A673 (cell line): ENCODE measurements around the gene KIRREL3. TPM values are rescaled to one million over a fixed set of nuclear protein-coding genes. Genes with fewer than 3 reads are reported as not detected.

Source experiments
- BruUV-seq: library from RNA; stranded (reverse); fragments of 400-500 nt; replicated peaks from 2 replicates; lab custom pipeline; 2021; lab: Mats Ljungman, UMichigan
- CTCF ChIA-PET: fragments of 300-600 bp; sonication (Branson Sonifier 250); formaldehyde crosslinking; loops from one replicate; lab custom pipeline; 2022; ENCODE audit warnings: antibody characterized with exemption; lab: Charles Lee
- POLR2A ChIA-PET: fragments of 300-600 bp; sonication (Branson Sonifier 250); formaldehyde crosslinking; loops from one replicate; lab custom pipeline; 2022; ENCODE audit warnings: antibody characterized with exemption; ENCODE audit not compliant: low non-redundant PET; lab: Charles Lee
- DNase-seq: peaks from one replicate; pipeline ENCODE4 v3.0.0-alpha.2; 2015; ENCODE audit warnings: low spot score
- H3K27ac ChIP-seq: fragments of 200-600 bp; sonication (generic); 2 replicates; pipeline ENCODE4 v1.5.1; 2016; ENCODE audit warnings: mixed run types, low read depth, mild to moderate bottlenecking, mixed read lengths, antibody characterized with exemption, low read length; ENCODE audit not compliant: poor library complexity, severe bottlenecking
- H3K27me3 ChIP-seq: fragments of 200-600 bp; sonication (generic); replicated peaks from 2 replicates; pipeline ENCODE4 v1.6.1; 2017; ENCODE audit warnings: mixed run types, low read depth, mild to moderate bottlenecking, mixed read lengths, antibody characterized with exemption, low read length; ENCODE audit not compliant: insufficient read depth, poor library complexity
- H3K36me3 ChIP-seq: fragments of 200-600 bp; sonication (generic); 2 replicates; pipeline ENCODE4 v1.6.1; 2016; ENCODE audit warnings: mixed run types, mild to moderate bottlenecking, mixed read lengths, antibody characterized with exemption, low read length; ENCODE audit not compliant: insufficient read depth, poor library complexity, severe bottlenecking
- H3K4me1 ChIP-seq: fragments of 200-600 bp; sonication (generic); 2 replicates; pipeline ENCODE4 v1.6.1; 2017; ENCODE audit warnings: mixed run types, mild to moderate bottlenecking, mixed read lengths, antibody characterized with exemption, low read length; ENCODE audit not compliant: insufficient read depth, poor library complexity, severe bottlenecking
- H3K4me3 ChIP-seq: fragments of 200-600 bp; sonication (generic); 2 replicates; pipeline ENCODE4 v1.5.1; 2016; ENCODE audit warnings: low read depth, mixed run types, mild to moderate bottlenecking, mixed read lengths, low read length; ENCODE audit not compliant: poor library complexity, severe bottlenecking
- H3K9me3 ChIP-seq: fragments of 200-600 bp; sonication (generic); 2 replicates; pipeline ENCODE4 v1.6.1; 2016; ENCODE audit warnings: mixed run types, low read depth, mild to moderate bottlenecking, mixed read lengths, antibody characterized with exemption, low read length; ENCODE audit not compliant: poor library complexity, severe bottlenecking
- EZH2 ChIP-seq: fragments of 200-600 bp; sonication (generic); IDR thresholded peaks from 2 replicates; pipeline ENCODE4 v1.6.1; 2017; ENCODE audit warnings: borderline replicate concordance, low read depth, mild to moderate bottlenecking, mixed read lengths, antibody characterized with exemption, low read length; ENCODE audit not compliant: poor library complexity, severe bottlenecking
- intact Hi-C: fragments of 100-400 bp; cut with micrococcal nuclease; formaldehyde crosslinking; loops from one replicate; pipeline ENCODE4 v1.10.0; 2022; ENCODE audit not compliant: unreplicated experiment
- total RNA-seq: library from RNA; stranded (reverse); gene quantifications from 2 replicates; pipeline ENCODE4 v1.2.3, GENCODE V29; 2021
- TF ChIP-seq, protein P1 (sequence below): fragments of 300-800, 200-600 bp; sonication (generic); conservative IDR thresholded peaks from 2 replicates; pipeline ENCODE4 v1.5.1; 2017; ENCODE audit warnings: low read depth, mild to moderate bottlenecking, antibody characterized with exemption, low read length, moderate library complexity, mixed read lengths

KIRREL3 gene
- total RNA-seq, 1 experiment from 2014 or later, result not detected

DNA sequence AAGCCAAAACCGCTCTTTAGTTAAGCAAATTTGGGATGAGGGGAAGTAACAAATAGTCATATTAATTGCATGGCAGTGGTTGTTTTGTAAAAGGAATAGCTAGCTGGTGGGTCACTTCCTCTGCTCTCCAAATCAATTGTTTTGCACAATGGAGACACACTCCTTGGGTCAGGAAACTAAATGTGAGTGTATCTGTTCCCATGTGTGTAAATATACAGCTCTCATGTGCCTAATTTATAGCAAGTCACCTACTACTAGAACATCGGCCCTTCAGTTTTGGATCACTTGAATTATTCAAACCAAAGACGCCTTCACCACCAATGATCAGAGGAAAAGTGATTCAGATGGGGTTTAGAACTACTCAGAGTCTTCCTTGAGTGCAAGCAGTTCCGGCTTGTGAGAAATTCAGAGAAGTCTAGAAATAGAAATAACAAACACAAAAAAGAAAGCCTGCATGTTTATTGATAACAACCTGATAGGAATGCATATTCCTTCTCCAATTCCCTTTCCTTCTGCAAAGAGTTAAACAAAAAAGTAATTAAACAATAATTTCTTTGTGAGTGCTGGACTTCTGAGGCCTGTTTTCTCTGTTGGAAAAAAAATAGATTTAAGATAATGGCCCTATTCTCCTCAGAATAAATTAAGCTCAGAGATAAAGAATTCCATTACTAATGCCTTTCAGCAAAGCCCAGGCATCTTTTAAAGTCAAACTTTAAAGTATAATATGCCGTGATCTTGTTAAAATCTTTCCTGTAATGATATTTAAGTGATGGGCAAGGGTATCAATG, 100.4 kb downstream of the KIRREL3 start:
- no peak overlapping the region for H3K27ac ChIP-seq
- H3K36me3 ChIP-seq, result no peaks in the 10 kb centered on the region
- TF ChIP-seq, protein P1, sequence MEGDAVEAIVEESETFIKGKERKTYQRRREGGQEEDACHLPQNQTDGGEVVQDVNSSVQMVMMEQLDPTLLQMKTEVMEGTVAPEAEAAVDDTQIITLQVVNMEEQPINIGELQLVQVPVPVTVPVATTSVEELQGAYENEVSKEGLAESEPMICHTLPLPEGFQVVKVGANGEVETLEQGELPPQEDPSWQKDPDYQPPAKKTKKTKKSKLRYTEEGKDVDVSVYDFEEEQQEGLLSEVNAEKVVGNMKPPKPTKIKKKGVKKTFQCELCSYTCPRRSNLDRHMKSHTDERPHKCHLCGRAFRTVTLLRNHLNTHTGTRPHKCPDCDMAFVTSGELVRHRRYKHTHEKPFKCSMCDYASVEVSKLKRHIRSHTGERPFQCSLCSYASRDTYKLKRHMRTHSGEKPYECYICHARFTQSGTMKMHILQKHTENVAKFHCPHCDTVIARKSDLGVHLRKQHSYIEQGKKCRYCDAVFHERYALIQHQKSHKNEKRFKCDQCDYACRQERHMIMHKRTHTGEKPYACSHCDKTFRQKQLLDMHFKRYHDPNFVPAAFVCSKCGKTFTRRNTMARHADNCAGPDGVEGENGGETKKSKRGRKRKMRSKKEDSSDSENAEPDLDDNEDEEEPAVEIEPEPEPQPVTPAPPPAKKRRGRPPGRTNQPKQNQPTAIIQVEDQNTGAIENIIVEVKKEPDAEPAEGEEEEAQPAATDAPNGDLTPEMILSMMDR, result no peak
- TF ChIP-seq EZH2, result no peak
- no peak overlapping the region for H3K4me3 ChIP-seq
- intact Hi-C loops, result no loop called here
- H3K27me3 ChIP-seq, result peaks cover 31% of the 10 kb centered on the region
- CTCF ChIA-PET, result interaction anchor here (0.6 kb wide), 1 partner anchor 85 kb away, joined by 3 read pairs; no protein-coding TSS in a partner anchor
- BruUV-seq, result no TSS peak
- H3K4me1 ChIP-seq, result no peaks in the 10 kb centered on the region
- no peak for DNase-seq
- no peaks in the 10 kb centered on the region for H3K9me3 ChIP-seq
- POLR2A ChIA-PET, result no interaction called here

DNA sequence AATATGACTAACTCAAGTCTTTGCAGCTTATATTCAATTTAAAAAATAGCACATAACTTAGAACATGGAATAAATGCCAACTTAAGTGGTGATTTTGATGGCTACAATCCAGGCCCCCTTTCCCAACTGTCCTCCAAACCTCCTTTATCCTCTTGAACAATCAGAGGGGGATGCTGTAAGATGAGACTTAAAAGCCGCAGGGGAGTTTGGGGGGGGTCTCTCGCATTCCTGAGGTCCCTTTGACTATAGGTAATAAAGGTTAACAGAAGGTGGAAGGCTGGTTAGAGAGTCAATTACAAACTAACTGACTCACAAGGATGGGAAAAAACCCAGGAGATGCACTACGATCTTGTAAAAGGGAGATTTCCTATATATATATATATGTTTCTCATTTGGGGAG, 101.8 kb downstream of the KIRREL3 start:
- no TSS peak for BruUV-seq
- Histone ChIP-seq H3K27me3 (peaks cover 25% of the 10 kb centered on the region), H3K4me1 (no peaks in the 10 kb centered on the region), H3K27ac (no peak overlapping the region), H3K4me3 (no peak overlapping the region), H3K36me3 (no peaks in the 10 kb centered on the region), H3K9me3 (no peaks in the 10 kb centered on the region)
- TF ChIP-seq, protein P1, result no peak
- TF ChIP-seq EZH2, result no peak
- intact Hi-C loops, result no loop called here
- POLR2A ChIA-PET, result no interaction called here
- no peak for DNase-seq
- CTCF ChIA-PET, result no interaction called here

DNA sequence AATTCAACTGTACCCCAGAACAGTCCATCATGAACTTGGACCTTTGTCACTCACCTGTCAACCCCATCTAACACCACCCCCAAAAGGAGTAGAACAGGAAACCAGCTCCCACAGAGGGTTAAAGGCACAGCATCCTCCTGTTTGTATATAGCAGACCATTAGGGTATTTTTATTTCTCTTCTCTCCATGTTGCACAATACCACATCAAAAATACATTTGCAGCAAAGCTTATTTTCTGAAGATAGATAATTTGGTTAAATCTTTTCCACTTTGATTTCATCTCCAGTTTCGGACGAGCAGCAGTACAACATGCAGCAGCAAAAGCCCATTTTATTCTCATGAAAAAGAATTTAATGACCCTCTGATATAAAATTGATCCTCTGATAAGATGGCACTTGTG, 103.1 kb downstream of the KIRREL3 start:
- H3K9me3 ChIP-seq, result no peaks in the 10 kb centered on the region
- POLR2A ChIA-PET, result no interaction called here
- CTCF ChIA-PET, result no interaction called here
- H3K4me1 ChIP-seq, result no peaks in the 10 kb centered on the region
- no peaks in the 10 kb centered on the region for H3K36me3 ChIP-seq
- H3K27ac ChIP-seq, result no peak overlapping the region
- intact Hi-C loops, result no loop called here
- DNase-seq, result no peak
- peaks cover 11% of the 10 kb centered on the region for H3K27me3 ChIP-seq
- H3K4me3 ChIP-seq, result no peak overlapping the region
- BruUV-seq, result no TSS peak
- no peak for TF ChIP-seq EZH2
- TF ChIP-seq, protein P1, result no peak
